HepG2 (cell line): ENCODE measurements around the gene CFL1. TPM values are rescaled to one million over a fixed set of nuclear protein-coding genes. Genes with fewer than 3 reads are reported as not detected.

Experiments used
- ARHGAP35 ChIP-seq: sonication (generic); formaldehyde crosslinking; IDR thresholded peaks from 2 replicates; pipeline ENCODE4 v1.9.0; 2022; ENCODE audit warnings: mild to moderate bottlenecking, inconsistent platforms, moderate library complexity, missing genetic modification reagents, borderline replicate concordance
- NONO ChIP-seq, 2 experiments: fragments of 450-650 bp in 1 of 2; sonication (generic) in 1 of 2; formaldehyde crosslinking in 1 of 2; IDR thresholded peaks in 1 of 2; conservative IDR thresholded peaks in 1 of 2; 2 replicates each; pipeline versions ENCODE4 v1.6.1 to v1.8.0; 2017 to 2022; ENCODE audit warnings: mild to moderate bottlenecking in 1 of 2, missing genetic modification reagents in 1 of 2, moderate library complexity in 1 of 2
- RAD21 ChIP-seq: fragments of 450-650 bp; formaldehyde crosslinking; IDR thresholded peaks from 2 replicates; pipeline ENCODE4 v1.5.0; 2020; ENCODE audit warnings: mild to moderate bottlenecking
- SP2 ChIP-seq: sonication (generic); formaldehyde crosslinking; IDR thresholded peaks from 2 replicates; pipeline ENCODE4 v1.5.1; 2020; ENCODE audit warnings: mild to moderate bottlenecking, missing genetic modification reagents
- SPEN ChIP-seq: sonication (generic); formaldehyde crosslinking; IDR thresholded peaks from 2 replicates; pipeline ENCODE4 v1.5.1; 2020; ENCODE audit warnings: low read depth, mild to moderate bottlenecking, missing genetic modification reagents
- TEAD3 ChIP-seq: optimal IDR thresholded peaks from 2 replicates; pipeline ENCODE3; 2016; ENCODE audit warnings: borderline replicate concordance
- ZFP91 ChIP-seq: sonication (generic); formaldehyde crosslinking; IDR thresholded peaks from 2 replicates; pipeline ENCODE4 v1.9.0; 2022; ENCODE audit warnings: missing genetic modification reagents, mild to moderate bottlenecking, borderline replicate concordance
- ZNF350 ChIP-seq: sonication (generic); formaldehyde crosslinking; IDR thresholded peaks from 2 replicates; pipeline ENCODE4 v1.4.0; 2020; ENCODE audit warnings: mild to moderate bottlenecking, low read depth, missing genetic modification reagents, borderline replicate concordance
- ZNF652 ChIP-seq: IDR thresholded peaks from 2 replicates; pipeline ENCODE4 v1.6.1; 2016; ENCODE audit warnings: low read depth, borderline replicate concordance
- ZNF768 ChIP-seq: sonication (generic); formaldehyde crosslinking; IDR thresholded peaks from 2 replicates; pipeline ENCODE4 v1.4.0; 2020; ENCODE audit warnings: missing genetic modification reagents
- polyA plus RNA-seq, 8 experiments: library from polyadenylated mRNA; depleted of rRNA in 3 of 8; stranded (reverse) in 7 of 8; unstranded in 1 of 8; fragments of >200 nt; fragmentation: Illumina TruSeq in 4 of 8; extraction: Trizol in 4 of 8; gene quantifications; 2 replicates each; pipeline versions ENCODE4 v1.2.1 to v1.2.3, GENCODE V29; 2011 to 2016; ENCODE audit warnings: low read depth in 4 of 8, missing spikeins in 1 of 8, mixed read lengths in 1 of 8; ENCODE audit not compliant: insufficient read depth in 1 of 8
- total RNA-seq, 5 experiments: library from RNA; depleted of rRNA; stranded (reverse); fragments of >200 nt; fragmentation: Illumina TruSeq; extraction: Trizol; gene quantifications; 2 replicates each; pipeline ENCODE4 v1.2.3, GENCODE V29; 2016; ENCODE audit warnings: low read depth in 1 of 5
- TF ChIP-seq, protein P1 (sequence below): sonication (generic); formaldehyde crosslinking; IDR thresholded peaks from 2 replicates; pipeline ENCODE4 v1.4.0; 2020; ENCODE audit warnings: missing genetic modification reagents, borderline replicate concordance
- TF ChIP-seq, protein P2 (sequence below): sonication (generic); formaldehyde crosslinking; IDR thresholded peaks from 2 replicates; pipeline ENCODE4 v1.5.1; 2020; ENCODE audit warnings: mild to moderate bottlenecking, missing genetic modification reagents, moderate library complexity
- TF ChIP-seq, protein P3 (sequence below): sonication (generic); formaldehyde crosslinking; IDR thresholded peaks from 2 replicates; pipeline ENCODE4 v1.5.0; 2020; ENCODE audit warnings: missing genetic modification reagents
- TF ChIP-seq, protein P4 (sequence below): sonication (generic); formaldehyde crosslinking; IDR thresholded peaks from 2 replicates; pipeline ENCODE4 v1.5.1; 2020; ENCODE audit warnings: mild to moderate bottlenecking, missing genetic modification reagents, moderate library complexity

CFL1 gene
- total and polyA plus RNA-seq, 2 of the 13 experiments (the other 11 are each of a cell fraction or from before 2014, with no cell fraction given), result 379 to 383 TPM

DNA sequence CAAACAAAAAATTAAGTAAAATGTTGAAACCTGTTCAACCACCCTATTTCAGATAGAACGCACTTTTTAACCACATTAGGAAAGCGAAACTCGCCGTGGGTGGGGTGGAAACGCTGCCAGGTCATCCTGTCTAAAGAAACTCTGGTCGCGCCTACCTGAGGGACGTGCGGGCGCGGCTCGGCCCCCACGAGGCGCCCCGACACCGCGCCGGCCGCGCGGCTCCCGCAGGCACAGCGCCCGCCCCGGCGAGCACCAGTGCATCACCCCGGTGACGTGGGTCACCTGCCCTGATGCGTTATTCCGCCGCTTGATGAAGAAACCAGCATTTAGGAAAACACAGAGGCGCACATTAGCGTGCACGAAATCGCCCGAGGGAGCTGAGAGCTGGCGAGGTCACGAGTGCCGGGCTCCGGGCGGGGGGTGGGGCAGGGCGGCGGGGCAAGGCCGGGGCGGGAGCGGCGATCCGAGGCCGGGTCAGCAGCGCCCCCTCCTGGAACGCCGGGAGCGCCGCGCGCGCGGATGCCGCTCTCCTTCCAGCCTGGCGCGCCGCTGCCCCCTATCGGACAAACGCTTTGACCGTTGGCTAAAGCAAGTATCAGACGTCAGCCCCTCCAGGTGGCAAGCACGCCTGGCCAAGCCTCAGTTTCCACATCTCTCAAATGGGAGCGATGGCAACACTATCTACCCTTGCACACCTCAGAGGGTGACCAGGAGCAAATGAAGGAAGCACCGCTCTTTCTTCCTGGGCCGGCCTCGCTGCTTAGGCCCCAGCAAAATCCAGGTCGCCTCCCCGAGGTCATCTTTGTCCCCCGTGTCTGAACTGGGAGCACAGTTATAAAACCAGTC lies 39.9 kb downstream of the CFL1 start (continued):
- 0 out of 2 replicates have a peak, but pooled peaks have one; percentile 33 for TF ChIP-seq ZNF350
- TF ChIP-seq ZNF768 (CRISPR knock-in tag), result peak; percentile 42; the same call in 1 of the 2 replicates
- TF ChIP-seq RAD21 (CRISPR knock-in tag), result peak; percentile 98
- TF ChIP-seq, protein P1, sequence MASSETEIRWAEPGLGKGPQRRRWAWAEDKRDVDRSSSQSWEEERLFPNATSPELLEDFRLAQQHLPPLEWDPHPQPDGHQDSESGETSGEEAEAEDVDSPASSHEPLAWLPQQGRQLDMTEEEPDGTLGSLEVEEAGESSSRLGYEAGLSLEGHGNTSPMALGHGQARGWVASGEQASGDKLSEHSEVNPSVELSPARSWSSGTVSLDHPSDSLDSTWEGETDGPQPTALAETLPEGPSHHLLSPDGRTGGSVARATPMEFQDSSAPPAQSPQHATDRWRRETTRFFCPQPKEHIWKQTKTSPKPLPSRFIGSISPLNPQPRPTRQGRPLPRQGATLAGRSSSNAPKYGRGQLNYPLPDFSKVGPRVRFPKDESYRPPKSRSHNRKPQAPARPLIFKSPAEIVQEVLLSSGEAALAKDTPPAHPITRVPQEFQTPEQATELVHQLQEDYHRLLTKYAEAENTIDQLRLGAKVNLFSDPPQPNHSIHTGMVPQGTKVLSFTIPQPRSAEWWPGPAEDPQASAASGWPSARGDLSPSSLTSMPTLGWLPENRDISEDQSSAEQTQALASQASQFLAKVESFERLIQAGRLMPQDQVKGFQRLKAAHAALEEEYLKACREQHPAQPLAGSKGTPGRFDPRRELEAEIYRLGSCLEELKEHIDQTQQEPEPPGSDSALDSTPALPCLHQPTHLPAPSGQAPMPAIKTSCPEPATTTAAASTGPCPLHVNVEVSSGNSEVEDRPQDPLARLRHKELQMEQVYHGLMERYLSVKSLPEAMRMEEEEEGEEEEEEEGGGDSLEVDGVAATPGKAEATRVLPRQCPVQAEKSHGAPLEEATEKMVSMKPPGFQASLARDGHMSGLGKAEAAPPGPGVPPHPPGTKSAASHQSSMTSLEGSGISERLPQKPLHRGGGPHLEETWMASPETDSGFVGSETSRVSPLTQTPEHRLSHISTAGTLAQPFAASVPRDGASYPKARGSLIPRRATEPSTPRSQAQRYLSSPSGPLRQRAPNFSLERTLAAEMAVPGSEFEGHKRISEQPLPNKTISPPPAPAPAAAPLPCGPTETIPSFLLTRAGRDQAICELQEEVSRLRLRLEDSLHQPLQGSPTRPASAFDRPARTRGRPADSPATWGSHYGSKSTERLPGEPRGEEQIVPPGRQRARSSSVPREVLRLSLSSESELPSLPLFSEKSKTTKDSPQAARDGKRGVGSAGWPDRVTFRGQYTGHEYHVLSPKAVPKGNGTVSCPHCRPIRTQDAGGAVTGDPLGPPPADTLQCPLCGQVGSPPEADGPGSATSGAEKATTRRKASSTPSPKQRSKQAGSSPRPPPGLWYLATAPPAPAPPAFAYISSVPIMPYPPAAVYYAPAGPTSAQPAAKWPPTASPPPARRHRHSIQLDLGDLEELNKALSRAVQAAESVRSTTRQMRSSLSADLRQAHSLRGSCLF (CRISPR knock-in tag), result no peak
- TF ChIP-seq, protein P2, sequence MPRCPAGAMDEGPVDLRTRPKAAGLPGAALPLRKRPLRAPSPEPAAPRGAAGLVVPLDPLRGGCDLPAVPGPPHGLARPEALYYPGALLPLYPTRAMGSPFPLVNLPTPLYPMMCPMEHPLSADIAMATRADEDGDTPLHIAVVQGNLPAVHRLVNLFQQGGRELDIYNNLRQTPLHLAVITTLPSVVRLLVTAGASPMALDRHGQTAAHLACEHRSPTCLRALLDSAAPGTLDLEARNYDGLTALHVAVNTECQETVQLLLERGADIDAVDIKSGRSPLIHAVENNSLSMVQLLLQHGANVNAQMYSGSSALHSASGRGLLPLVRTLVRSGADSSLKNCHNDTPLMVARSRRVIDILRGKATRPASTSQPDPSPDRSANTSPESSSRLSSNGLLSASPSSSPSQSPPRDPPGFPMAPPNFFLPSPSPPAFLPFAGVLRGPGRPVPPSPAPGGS (CRISPR knock-in tag), result peak; percentile 68
- no peak for TF ChIP-seq ARHGAP35 (CRISPR knock-in tag)
- TF ChIP-seq, protein P3, sequence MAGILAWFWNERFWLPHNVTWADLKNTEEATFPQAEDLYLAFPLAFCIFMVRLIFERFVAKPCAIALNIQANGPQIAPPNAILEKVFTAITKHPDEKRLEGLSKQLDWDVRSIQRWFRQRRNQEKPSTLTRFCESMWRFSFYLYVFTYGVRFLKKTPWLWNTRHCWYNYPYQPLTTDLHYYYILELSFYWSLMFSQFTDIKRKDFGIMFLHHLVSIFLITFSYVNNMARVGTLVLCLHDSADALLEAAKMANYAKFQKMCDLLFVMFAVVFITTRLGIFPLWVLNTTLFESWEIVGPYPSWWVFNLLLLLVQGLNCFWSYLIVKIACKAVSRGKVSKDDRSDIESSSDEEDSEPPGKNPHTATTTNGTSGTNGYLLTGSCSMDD (CRISPR knock-in tag), result no peak
- TF ChIP-seq SP2 (CRISPR knock-in tag), result no peak
- TF ChIP-seq ZNF652 (CRISPR knock-in tag), result no peak
- TF ChIP-seq, protein P4, sequence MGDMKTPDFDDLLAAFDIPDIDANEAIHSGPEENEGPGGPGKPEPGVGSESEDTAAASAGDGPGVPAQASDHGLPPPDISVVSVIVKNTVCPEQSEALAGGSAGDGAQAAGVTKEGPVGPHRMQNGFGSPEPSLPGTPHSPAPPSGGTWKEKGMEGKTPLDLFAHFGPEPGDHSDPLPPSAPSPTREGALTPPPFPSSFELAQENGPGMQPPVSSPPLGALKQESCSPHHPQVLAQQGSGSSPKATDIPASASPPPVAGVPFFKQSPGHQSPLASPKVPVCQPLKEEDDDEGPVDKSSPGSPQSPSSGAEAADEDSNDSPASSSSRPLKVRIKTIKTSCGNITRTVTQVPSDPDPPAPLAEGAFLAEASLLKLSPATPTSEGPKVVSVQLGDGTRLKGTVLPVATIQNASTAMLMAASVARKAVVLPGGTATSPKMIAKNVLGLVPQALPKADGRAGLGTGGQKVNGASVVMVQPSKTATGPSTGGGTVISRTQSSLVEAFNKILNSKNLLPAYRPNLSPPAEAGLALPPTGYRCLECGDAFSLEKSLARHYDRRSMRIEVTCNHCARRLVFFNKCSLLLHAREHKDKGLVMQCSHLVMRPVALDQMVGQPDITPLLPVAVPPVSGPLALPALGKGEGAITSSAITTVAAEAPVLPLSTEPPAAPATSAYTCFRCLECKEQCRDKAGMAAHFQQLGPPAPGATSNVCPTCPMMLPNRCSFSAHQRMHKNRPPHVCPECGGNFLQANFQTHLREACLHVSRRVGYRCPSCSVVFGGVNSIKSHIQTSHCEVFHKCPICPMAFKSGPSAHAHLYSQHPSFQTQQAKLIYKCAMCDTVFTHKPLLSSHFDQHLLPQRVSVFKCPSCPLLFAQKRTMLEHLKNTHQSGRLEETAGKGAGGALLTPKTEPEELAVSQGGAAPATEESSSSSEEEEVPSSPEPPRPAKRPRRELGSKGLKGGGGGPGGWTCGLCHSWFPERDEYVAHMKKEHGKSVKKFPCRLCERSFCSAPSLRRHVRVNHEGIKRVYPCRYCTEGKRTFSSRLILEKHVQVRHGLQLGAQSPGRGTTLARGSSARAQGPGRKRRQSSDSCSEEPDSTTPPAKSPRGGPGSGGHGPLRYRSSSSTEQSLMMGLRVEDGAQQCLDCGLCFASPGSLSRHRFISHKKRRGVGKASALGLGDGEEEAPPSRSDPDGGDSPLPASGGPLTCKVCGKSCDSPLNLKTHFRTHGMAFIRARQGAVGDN (CRISPR knock-in tag), result peak; percentile 70
- TF ChIP-seq ZFP91 (CRISPR knock-in tag), result peak; percentile 78
- no peak for TF ChIP-seq NONO (IDR thresholded peaks at IDR 0.05)
- TF ChIP-seq NONO (CRISPR knock-in tag; conservative IDR thresholded peaks at IDR 0.05), result peak; percentile 49; the same call in 1 of the 2 replicates
- TF ChIP-seq TEAD3 (CRISPR knock-in tag), result peak; percentile 66
- TF ChIP-seq SPEN (CRISPR knock-in tag), result peak; percentile 35
